Thyroid gland (tissue), 4 donors: ENCODE data around the gene PDCD5.

Source experiments
- POLR2A ChIP-seq, 2 donors: fragments of 450-650 bp; IDR thresholded peaks; one replicate each; pipeline ENCODE4 v1.6.1; 2017; ENCODE audit warnings: antibody characterized with exemption in 2 of 2, mild to moderate bottlenecking in 2 of 2, moderate library complexity in 1 of 2
- TF ChIP-seq, protein P1 (sequence below), 6 experiments: fragments of 200-600 bp in 3 of 6; fragments of 450-650 bp in 3 of 6; sonication (generic) in 3 of 6; IDR thresholded peaks; one replicate each; pipeline ENCODE4 v1.5.1; 2016 to 2019; ENCODE audit warnings: antibody characterized with exemption in 6 of 6, mild to moderate bottlenecking in 2 of 6, inconsistent platforms in 1 of 6, moderate library complexity in 1 of 6

GRCh38 chr19:32611161-32611560 is 30.2 kb downstream of the PDCD5 start:
- TF ChIP-seq, protein P1, sequence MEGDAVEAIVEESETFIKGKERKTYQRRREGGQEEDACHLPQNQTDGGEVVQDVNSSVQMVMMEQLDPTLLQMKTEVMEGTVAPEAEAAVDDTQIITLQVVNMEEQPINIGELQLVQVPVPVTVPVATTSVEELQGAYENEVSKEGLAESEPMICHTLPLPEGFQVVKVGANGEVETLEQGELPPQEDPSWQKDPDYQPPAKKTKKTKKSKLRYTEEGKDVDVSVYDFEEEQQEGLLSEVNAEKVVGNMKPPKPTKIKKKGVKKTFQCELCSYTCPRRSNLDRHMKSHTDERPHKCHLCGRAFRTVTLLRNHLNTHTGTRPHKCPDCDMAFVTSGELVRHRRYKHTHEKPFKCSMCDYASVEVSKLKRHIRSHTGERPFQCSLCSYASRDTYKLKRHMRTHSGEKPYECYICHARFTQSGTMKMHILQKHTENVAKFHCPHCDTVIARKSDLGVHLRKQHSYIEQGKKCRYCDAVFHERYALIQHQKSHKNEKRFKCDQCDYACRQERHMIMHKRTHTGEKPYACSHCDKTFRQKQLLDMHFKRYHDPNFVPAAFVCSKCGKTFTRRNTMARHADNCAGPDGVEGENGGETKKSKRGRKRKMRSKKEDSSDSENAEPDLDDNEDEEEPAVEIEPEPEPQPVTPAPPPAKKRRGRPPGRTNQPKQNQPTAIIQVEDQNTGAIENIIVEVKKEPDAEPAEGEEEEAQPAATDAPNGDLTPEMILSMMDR (IDR thresholded peaks at IDR 0.05): no peak
- no peak for TF ChIP-seq POLR2A (IDR thresholded peaks at IDR 0.05)
